HG02943 (cell line): ENCODE results near the gene NHERF1.

Experiments
- ATAC-seq: cut with Tn5 transposase; IDR thresholded peaks from one replicate; pipeline ENCODE4 v1.9.1; 2021; ENCODE audit warnings: mild to moderate bottlenecking, low read depth, moderate library complexity; ENCODE audit not compliant: unreplicated experiment

Gene NHERF1

DNA sequence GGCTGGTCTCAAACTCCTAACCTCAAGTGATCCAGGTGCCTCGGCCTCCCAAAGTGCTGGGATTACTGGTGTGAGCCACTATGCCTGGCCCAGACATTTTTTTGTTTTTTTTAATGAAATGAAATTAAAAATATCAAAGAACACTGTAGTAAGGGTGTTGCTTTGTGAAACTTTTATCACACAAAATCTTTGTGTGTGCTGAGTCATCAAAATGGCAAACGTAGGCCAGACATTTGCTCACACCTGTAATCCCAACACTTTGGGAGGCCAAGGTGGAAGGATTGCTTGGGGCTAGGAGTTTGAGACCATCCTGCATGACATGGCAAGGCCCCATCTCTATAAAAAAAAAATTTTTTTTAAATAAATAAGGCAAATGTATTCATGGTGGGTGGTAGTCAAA, 18.0 kb downstream of the NHERF1 start:
- ATAC-seq = no peak

DNA sequence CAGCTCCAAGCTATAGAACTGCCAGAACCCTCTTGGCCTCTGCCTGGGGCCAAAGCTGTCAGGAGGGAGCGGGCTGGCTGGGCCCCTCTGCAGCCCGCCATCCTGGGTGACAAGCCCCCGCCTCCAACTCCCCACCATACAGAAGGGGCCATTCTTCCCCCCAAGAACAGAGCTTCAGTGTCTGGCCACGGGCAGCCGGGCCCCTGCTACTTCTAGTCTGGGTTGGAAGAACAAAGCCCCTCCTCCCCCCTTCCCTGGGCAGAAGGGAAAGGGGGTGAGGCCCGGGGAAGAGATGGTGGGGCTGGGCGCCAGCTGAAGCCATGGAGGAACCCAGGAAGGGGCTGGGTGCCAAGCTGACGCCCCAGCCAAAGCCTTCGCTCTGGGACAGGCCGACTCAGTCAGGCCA, 18.7 kb downstream of the NHERF1 start:
- no peak for ATAC-seq

DNA sequence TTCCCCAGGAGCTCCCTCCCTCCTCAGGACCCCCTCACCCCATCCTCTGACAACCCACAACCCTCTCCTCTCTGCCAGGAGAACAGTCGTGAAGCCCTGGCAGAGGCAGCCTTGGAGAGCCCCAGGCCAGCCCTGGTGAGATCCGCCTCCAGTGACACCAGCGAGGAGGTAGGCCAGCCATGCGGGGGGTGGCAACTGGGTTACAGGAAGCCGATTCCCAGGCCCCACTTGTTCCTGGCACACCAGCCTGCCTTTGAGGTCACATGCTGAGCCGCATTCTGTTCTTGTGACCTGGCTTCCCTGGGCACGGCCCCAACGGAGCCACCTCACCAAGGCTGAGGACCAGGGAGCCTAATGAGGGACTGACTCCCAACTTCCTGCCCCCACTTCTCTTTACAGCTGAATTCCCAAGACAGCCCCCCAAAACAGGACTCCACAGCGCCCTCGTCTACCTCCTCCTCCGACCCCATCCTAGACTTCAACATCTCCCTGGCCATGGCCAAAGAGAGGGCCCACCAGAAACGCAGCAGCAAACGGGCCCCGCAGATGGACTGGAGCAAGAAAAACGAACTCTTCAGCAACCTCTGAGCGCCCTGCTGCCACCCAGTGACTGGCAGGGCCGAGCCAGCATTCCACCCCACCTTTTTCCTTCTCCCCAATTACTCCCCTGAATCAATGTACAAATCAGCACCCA, 19.8 kb downstream of the NHERF1 start:
- no peak for ATAC-seq

DNA sequence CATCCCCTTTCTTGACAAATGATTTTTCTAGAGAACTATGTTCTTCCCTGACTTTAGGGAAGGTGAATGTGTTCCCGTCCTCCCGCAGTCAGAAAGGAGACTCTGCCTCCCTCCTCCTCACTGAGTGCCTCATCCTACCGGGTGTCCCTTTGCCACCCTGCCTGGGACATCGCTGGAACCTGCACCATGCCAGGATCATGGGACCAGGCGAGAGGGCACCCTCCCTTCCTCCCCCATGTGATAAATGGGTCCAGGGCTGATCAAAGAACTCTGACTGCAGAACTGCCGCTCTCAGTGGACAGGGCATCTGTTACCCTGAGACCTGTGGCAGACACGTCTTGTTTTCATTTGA, 20.3 kb downstream of the NHERF1 start:
- ATAC-seq = no peak

DNA sequence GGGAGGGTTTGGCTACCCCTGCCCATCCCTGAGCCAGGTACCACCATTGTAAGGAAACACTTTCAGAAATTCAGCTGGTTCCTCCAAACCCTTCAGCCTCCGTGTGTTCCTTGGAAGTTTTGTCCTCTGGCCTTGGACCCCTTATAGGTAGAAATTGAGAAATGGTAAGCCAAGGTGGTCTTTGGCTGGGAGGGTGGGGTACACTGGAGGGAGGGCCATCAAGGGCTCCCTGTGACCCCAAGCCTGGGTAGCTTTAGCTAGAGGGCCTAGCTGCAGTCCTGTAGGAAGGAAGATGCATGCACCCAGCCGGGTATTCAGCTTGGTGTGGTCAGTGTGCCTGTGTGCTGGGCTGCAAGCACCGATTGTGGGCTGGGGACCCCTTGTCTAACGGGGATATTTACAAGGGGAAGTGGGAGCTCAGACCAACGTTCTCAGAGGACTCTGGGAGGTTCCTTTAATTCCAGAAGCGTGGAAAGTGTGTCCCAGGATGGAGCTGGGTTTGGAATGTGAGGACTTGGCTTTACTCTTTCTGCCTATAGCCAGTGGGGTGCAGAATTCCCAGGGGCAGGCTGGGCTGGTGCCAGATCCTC, 20.9 kb downstream of the NHERF1 start:
- ATAC-seq = no peak

DNA sequence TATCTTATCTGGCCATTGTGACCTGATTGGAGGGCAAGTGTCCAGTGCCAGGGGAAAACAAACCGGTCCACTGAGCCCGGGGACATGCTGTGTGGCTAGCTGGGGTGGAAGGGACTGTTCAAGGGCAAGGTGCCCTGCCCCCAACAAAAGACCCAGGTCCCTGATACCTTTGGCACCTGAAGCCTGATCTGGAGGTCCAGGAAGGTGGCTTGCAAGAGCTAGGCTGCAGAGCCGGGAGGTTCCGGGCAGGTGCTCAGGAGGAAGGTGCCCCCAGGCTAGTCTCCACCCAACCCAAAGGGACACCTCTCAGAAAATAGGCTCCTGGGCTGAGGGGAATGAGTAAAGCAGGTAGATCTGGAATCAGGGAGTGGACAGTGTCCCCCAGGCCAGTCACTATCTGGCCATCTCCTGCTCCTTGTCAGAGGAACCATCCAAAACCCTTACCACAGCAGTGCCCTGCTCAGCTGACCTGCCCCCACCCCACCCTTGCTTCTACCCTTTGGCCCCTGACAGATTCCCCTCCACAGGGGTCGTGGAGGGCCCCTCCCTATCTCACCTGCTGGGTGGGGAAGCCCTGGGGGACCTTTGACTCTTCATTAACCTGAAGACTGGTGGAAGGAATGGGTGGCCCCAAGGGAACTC, 21.5 kb downstream of the NHERF1 start:
- no peak for ATAC-seq

DNA sequence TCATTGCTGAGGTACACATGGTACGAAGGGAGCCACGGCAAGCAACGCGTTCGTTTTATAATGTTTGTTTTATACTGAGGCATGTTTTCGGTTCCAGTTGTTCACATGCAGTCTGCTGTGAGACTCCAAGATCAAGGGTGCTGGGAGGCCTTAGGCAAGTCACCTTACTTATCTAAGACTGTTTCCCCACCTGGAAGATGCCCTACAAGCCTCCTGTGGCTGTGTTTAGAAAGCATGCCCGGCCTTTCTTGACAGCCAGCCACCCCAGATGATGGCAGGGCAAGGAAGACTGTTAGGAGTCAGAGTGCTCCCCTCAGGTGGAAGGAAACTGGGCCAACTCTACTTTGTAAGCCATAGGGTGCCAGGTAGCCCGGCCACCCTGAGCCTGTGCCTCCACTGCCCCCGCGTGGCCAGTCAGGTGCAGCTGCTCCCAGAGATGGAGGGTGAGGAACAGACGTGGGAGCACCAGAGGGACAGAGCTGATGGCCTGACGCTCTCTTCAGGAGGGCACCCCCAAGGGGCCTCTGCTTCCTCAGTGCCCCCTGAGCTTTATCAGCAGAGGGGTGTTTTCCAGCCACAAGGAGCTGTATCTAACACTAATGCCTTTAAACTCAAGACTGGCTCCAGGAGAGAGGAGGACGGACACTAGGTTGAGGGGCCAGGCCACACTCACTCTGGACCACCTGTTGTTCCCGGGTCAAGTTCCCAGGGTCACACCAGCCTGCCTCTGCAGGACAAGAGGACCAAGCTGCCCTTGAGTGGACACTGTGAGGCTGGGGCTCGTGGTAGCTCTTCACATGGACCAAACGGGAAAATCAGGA, 22.3 kb downstream of the NHERF1 start:
- ATAC-seq = no peak

DNA sequence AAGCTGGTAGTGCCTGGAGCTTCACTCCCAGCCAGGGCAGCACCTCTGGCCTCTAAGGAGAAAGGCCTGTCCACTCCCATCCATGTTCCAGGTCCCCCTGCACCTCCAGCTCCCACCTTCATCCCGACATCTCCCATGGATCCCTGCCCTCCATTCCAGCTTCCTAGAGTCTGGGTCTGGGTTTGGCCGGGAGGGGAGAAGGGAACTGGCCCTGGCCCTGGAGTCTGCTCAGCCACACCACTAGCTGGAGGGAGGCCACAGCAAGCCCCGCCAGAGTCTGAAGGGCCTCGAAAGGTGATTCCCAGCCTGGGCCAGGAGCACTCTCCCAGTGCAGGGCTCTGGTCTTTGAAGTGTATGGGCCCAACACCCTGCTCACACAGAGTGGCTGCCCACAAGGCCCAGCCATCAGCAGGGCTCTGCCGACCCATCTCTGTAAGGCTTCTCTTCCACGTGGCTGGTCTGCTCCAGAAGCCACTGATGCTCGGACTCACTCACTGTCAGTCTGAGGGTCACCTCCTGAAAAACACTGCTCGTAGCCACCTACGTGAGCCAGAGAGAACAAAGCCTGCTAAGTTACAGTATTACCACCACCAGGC, 23.0 kb downstream of the NHERF1 start:
- no peak for ATAC-seq

DNA sequence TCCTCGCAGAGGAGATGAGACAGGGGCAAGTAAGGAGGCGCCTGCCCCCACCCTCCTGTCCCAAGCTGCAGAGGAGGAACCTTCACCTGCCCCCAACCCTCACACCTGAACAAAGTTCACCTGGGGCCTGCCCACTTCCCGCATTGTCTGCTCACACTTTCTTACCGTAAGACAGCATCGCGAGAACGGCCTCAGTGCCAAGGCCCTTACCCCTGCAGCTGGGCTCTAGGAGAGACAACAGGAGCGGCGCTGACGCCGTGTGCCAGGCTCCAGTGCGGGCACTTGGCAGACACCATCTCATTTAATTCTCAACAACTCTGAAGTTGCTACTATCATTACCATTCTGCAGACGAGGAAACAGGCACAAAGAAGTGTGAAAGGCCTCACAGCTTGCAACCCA, 23.6 kb downstream of the NHERF1 start:
- no peak for ATAC-seq

DNA sequence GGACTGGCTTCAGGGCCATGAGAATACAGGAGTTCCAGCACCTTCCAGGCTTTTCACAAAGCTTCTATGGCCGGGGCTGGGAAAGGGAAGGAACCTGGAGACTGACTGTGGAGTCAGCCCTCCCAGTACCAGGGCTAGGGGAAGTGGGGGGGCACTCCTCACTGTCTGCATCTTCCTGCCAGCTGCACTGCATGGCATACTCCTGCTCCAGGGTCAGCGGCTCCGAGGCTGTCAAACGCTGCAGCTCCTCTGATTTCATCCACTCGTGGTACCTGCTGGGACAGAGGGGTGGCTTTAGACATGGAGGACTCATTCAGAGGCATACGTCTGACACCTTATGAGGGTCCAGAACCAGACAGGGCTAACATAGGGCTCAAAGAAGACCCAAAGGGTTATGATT, 25.0 kb downstream of the NHERF1 start:
- no peak for ATAC-seq

DNA sequence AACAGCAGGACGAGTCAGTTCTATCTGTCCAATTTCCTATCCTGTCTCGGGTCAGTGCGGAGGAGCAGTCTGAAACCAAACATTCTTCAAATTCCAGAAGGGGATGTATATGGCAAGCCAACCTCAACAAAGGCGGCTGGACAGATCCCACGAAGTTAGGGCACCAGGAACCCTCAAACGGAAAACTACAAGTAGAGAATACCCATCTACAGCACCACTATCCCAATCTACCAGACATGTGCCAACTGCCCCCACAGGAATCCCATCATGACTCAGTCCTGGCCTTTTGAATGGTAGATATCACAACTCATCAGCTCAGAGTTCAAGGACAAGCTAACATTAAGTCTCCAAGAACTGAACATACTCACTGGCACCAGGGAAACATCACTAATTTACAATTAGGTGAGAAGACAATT, 25.5 kb downstream of the NHERF1 start:
- no peak for ATAC-seq

DNA sequence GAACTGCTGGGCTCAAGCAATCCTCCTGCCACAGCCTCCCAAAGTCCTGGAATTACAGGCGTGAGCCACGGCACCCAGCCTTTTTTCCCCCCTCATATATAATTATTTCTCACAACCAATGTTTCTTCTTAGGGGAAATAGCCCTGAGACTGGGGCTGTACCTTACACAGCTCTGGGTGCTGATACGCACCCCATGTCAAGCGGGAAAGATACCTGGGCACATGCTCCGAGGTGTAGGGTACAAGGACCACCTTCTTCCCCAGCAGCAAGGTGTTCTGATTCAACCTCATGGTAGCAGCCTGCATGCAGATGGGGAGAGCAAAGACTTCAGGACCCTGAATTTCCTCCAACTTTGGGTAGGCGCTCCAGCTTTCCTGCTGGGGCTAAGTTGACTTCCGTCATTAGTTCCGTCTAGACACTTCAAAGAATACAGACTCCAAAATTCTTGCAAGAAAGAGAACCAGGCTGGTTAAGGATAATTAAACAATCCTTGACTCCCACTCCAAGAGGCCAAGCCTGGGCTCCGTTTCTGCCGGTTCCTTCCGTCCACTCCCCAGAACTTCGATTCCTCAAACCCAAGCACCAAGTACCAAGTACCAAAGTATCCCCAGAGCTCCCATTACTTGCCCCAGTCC, 27.1 kb downstream of the NHERF1 start:
- ATAC-seq = no peak

DNA sequence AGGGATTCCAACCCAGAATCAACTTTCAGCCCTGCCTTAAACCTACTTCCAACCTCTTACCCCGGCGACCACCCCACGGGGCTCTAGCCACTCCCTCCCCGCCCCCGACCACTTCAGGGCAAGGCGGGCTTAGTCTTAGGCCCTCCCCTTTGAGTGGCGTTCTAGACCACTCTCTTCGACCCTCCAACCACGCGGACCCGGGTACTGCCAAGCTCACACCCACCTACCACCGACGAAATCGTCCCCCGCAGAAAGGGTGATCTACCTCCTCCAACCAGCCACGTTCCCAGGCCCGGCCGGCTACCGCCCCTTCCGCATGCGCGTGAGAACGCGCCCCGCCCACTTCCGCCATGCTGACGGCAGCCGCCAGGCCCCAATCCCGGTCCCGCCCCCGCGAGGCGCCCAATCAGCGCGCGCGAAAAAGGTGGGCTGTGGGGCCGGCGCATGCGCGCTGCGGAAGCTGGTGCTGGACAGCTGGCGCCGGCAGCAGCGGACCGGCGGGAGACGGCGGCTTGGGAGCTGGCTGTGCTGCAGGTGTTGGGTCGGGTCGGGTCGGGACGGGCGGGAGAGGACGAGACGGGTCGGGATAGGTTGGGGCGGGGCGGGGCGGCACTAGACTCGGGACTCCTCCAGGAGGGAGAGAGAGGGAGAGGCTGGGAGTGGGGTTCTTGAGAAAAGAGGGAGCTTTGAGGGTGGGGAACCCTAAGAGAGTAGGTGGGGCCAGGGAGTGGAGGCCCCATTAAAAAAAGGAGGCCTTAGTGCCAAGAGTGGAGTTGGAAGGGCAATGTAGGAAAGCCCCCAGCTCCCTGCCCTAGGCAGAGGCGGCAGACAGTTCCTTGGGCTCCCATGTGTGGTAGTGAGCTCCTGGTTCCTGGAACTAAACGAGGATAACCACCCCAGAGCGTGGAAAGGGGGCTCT, 27.9 kb downstream of the NHERF1 start, which contains the start of gene NAT9:
TSS of gene NAT9 (minus strand) at position 302 of the 919 bp plus-strand sequence. CDS start 647 bp downstream, outside the sequence.
- peak; percentile 51 for ATAC-seq

DNA sequence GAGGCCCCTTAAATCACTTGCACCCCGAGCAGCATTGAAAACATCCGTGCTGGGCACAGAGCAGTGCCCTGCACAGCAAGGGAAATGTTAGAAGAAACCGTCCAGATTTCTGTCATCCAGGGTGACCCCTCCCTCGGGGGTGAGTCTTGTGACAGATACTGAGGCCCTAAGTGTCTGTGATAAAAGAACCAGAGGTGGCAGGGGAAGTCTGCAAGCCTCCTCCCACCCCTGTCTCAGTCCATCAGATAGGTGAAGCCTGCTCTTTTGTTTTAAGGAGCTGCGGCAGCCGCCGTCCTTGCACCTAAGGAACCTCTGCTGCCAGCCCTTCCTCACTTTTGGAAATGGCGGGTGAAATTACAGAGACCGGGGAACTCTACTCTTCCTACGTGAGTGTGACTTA, 28.6 kb downstream of the NHERF1 start:
- ATAC-seq = no peak

DNA sequence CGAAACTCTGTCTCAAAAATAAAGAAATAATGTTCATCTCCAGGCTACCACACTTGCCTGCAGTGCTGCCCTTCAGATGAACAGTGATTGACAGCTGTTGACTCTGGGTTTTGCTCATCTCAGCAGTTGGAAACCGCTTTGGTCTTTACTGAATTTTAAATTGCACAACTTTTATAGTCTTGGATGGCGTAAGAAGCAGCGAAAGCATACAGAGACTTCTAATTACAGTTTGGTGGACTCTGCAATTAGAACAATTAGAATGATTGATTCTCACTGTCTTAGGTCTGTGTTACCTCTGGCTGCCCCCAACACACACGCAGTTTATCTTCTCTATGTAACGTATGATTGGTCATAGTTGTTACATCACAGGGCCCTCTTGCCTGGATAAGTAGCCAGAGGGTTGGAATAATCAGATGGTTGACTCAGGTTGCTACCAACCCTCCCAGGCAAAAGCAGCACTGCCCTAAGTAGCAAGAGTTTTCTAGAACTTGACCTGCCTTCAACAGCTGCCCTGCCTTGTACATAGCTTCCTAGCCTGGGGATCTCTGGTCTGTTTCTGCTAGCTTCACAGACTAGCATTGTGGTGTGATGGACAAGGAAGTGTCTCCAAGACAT, 29.6 kb downstream of the NHERF1 start:
- no peak for ATAC-seq

DNA sequence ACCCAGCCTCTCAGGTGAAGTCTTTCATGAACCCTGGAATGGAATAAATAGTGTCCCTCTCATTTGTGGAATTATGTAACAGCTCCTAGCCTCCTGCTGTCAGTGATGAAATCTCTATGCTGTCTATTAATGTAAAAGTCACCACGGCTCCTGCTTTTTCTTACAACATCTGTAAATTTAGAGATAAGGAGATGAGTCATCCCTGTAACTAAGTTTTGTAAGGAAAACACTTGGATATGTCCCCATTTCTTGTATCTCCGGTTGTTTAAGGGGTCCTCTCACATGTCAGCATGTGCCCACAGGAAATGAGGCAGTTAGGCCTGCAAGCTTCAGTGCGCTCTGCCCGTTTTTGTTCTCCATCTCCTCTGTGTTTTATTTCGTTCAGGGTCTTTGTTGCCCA, 30.5 kb downstream of the NHERF1 start:
- no peak for ATAC-seq

DNA sequence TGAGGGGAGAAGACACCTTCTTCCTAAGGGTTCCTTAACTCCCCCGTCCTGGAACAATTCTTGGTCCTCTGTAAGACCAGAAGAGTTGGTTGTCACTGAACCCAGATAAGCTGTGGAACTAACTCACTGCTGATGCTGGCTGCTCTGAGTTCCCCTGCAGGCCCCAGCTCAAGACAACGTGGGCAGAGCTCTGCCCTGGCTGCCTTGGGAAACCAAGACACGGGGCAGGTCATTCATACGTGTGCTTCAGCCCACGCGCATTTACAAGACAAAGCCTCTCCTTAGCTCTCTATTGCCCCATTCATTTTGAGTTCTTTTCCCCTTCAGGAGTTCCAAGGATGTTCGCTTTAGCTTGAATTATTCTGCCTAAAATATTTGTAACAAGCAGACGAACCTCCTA, 31.1 kb downstream of the NHERF1 start:
- no peak for ATAC-seq

DNA sequence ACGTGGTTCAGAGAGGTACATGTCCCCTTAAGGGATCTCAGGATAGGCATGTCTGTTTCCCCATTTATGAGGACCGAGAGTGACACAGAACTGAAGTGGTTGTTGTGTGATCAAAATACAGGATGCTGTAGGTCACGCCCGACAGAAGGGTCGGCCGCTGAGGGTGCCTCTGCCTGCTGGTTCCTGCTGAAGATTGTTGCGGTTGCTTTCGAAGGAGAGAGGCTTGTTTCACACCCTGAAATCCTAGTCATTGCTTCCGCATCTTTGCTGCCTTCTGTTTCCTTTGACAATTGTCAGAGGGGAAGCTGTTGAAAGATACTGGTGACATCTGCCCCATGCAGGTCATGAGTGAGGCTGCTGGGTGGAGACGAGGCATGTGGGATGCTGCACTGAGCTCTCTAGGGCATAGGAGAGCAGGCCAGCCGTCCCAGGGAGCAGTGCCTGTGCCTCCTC, 31.5 kb downstream of the NHERF1 start:
- ATAC-seq = no peak
